ENCODE data around the gene DOK3. TPM values are rescaled to one million over a fixed set of nuclear protein-coding genes. Genes with fewer than 3 reads are reported as not detected.

The DOK3 gene
- total RNA-seq, 1 experiment from 2014 or later, result 12.4 TPM

DNA sequence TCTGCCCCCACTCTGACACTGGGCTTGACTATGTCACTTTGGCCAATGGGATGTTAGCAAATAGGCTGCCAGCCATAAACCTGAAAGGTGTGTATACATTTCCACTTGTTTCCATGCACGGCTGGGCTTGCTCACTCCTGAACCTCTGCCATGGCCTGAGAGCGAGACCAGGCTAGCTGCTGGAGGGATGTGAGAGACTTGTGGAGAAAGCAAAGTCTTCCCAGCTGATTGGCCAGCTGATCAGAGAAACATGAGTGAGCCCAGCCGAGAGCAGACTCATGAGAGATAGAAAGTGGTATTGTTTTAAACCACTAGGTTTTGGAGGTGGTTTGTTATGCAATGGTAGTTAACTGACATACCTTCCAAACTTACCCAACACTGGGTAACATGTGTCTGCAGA is 30.8 kb upstream of the DOK3 start:
- no peak for ATAC-seq
- DNase-seq (ENCODE audit: low read depth, low spot score), result no peak
- Histone ChIP-seq H3K36me3 (ENCODE audit: control insufficient read depth, insufficient read depth, low read length) (peaks cover 8% of the 10 kb centered on the region; the same call in 1 of the 2 replicates), H3K27me3 (ENCODE audit: control insufficient read depth, insufficient read depth, low read length) (no peaks in the 10 kb centered on the region), H3K27ac (ENCODE audit: low read length) (no peak overlapping the region; the same call in 1 of the 2 replicates), H3K4me1 (ENCODE audit: control insufficient read depth, insufficient read depth, low read length) (peaks cover 54% of the 10 kb centered on the region), H3K4me3 (ENCODE audit: low read depth in 2 of 2, low read length in 2 of 2) (no peak overlapping the region), H3K9me3 (ENCODE audit: control insufficient read depth, insufficient read depth, low read depth, low read length) (no peaks in the 10 kb centered on the region)
- TF ChIP-seq POLR2AphosphoS5 (IDR thresholded peaks at IDR 0.05; ENCODE audit: low read depth, low read length) (no peak), SIN3A (IDR thresholded peaks at IDR 0.05; ENCODE audit: borderline replicate concordance, insufficient read depth, low read depth, low read length) (no peak), TCF7L2 (IDR thresholded peaks at IDR 0.05; ENCODE audit: low read depth, low read length) (no peak)
- TF ChIP-seq, protein P1, sequence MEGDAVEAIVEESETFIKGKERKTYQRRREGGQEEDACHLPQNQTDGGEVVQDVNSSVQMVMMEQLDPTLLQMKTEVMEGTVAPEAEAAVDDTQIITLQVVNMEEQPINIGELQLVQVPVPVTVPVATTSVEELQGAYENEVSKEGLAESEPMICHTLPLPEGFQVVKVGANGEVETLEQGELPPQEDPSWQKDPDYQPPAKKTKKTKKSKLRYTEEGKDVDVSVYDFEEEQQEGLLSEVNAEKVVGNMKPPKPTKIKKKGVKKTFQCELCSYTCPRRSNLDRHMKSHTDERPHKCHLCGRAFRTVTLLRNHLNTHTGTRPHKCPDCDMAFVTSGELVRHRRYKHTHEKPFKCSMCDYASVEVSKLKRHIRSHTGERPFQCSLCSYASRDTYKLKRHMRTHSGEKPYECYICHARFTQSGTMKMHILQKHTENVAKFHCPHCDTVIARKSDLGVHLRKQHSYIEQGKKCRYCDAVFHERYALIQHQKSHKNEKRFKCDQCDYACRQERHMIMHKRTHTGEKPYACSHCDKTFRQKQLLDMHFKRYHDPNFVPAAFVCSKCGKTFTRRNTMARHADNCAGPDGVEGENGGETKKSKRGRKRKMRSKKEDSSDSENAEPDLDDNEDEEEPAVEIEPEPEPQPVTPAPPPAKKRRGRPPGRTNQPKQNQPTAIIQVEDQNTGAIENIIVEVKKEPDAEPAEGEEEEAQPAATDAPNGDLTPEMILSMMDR (IDR thresholded peaks at IDR 0.05), result no peak
- TF ChIP-seq, protein P2, sequence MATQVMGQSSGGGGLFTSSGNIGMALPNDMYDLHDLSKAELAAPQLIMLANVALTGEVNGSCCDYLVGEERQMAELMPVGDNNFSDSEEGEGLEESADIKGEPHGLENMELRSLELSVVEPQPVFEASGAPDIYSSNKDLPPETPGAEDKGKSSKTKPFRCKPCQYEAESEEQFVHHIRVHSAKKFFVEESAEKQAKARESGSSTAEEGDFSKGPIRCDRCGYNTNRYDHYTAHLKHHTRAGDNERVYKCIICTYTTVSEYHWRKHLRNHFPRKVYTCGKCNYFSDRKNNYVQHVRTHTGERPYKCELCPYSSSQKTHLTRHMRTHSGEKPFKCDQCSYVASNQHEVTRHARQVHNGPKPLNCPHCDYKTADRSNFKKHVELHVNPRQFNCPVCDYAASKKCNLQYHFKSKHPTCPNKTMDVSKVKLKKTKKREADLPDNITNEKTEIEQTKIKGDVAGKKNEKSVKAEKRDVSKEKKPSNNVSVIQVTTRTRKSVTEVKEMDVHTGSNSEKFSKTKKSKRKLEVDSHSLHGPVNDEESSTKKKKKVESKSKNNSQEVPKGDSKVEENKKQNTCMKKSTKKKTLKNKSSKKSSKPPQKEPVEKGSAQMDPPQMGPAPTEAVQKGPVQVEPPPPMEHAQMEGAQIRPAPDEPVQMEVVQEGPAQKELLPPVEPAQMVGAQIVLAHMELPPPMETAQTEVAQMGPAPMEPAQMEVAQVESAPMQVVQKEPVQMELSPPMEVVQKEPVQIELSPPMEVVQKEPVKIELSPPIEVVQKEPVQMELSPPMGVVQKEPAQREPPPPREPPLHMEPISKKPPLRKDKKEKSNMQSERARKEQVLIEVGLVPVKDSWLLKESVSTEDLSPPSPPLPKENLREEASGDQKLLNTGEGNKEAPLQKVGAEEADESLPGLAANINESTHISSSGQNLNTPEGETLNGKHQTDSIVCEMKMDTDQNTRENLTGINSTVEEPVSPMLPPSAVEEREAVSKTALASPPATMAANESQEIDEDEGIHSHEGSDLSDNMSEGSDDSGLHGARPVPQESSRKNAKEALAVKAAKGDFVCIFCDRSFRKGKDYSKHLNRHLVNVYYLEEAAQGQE (IDR thresholded peaks at IDR 0.05; ENCODE audit: insufficient read depth in 1 of 2, low read depth in 2 of 2, low read length in 1 of 2), result no peak
- ChIA-PET CTCF (interaction anchor here (0.7 kb wide), 1 partner anchor 88 kb away, joined by 3 read pairs; no protein-coding TSS in a partner anchor), POLR2A (no interaction called here)
- in situ Hi-C loops (cut with HindIII; ENCODE audit: low pct_unique_long_range_greater_than_20kb, low sequenced_read_pairs) (loop anchor here (10.0 kb wide), 1 partner anchor 54 kb away; the partner anchor contains the start of gene TMED9), intact Hi-C loops (cut with micrococcal nuclease; ENCODE audit: unreplicated experiment) (no loop called here)
- BruUV-seq (replicated peaks), result no TSS peak

DNA sequence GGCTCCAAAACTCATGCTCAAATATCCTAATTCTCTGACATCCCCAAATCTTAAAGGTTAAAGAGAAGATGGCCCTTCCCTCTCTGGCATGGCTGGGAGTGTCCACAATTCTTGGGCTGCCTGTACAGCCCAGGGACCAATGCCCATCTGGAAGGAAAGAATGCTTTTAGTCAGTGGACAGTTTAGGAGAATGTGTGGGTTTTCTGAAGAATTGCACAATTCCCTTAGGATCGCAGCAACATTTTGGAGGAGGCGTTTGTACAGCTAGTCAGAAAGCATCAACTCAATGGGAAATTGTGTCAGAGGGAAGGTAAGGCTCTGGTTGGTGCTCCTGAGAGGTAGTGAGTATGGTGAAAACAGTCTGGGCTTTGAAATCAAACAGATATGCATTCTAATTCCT is 29.8 kb upstream of the DOK3 start:
- intact Hi-C loops (cut with micrococcal nuclease; ENCODE audit: unreplicated experiment), result no loop called here
- peak overlapping the region; percentile 94 for H3K27ac ChIP-seq (ENCODE audit: low read length)
- H3K4me3 ChIP-seq (ENCODE audit: low read depth in 2 of 2, low read length in 2 of 2), result no peak overlapping the region
- POLR2A ChIA-PET, result interaction anchor here (0.7 kb wide), 2 partner anchors 47 to 95 kb away, joined by 7 to 17 read pairs; no protein-coding TSS in a partner anchor
- no peaks in the 10 kb centered on the region for H3K9me3 ChIP-seq (ENCODE audit: control insufficient read depth, insufficient read depth, low read depth, low read length)
- ATAC-seq (no peak), DNase-seq (ENCODE audit: low read depth, low spot score) (no peak)
- peaks cover 56% of the 10 kb centered on the region for H3K4me1 ChIP-seq (ENCODE audit: control insufficient read depth, insufficient read depth, low read length)
- peaks cover 12% of the 10 kb centered on the region for H3K36me3 ChIP-seq (ENCODE audit: control insufficient read depth, insufficient read depth, low read length)
- in situ Hi-C loops (cut with HindIII; ENCODE audit: low pct_unique_long_range_greater_than_20kb, low sequenced_read_pairs), result no loop called here
- TF ChIP-seq, protein P1 (IDR thresholded peaks at IDR 0.05), result no peak
- TF ChIP-seq POLR2AphosphoS5 (IDR thresholded peaks at IDR 0.05; ENCODE audit: low read depth, low read length) (no peak), SIN3A (IDR thresholded peaks at IDR 0.05; ENCODE audit: borderline replicate concordance, insufficient read depth, low read depth, low read length) (no peak), TCF7L2 (IDR thresholded peaks at IDR 0.05; ENCODE audit: low read depth, low read length) (no peak)
- TF ChIP-seq, protein P2 (IDR thresholded peaks at IDR 0.05; ENCODE audit: insufficient read depth in 1 of 2, low read depth in 2 of 2, low read length in 1 of 2), result no peak
- BruUV-seq (replicated peaks), result no TSS peak
- CTCF ChIA-PET, result no interaction called here
- no peaks in the 10 kb centered on the region for H3K27me3 ChIP-seq (ENCODE audit: control insufficient read depth, insufficient read depth, low read length)
